Ammon's horn (tissue), 1 donor: Measurements from ENCODE around the gene KIF20B.
A peak's percentile ranks its signal among the peaks of the same experiment; 100 is the strongest.

Experiments
- DNase-seq: peaks from one replicate; pipeline ENCODE4 v3.0.0-alpha.2; 2016; ENCODE audit warnings: low spot score

The KIF20B gene

DNA sequence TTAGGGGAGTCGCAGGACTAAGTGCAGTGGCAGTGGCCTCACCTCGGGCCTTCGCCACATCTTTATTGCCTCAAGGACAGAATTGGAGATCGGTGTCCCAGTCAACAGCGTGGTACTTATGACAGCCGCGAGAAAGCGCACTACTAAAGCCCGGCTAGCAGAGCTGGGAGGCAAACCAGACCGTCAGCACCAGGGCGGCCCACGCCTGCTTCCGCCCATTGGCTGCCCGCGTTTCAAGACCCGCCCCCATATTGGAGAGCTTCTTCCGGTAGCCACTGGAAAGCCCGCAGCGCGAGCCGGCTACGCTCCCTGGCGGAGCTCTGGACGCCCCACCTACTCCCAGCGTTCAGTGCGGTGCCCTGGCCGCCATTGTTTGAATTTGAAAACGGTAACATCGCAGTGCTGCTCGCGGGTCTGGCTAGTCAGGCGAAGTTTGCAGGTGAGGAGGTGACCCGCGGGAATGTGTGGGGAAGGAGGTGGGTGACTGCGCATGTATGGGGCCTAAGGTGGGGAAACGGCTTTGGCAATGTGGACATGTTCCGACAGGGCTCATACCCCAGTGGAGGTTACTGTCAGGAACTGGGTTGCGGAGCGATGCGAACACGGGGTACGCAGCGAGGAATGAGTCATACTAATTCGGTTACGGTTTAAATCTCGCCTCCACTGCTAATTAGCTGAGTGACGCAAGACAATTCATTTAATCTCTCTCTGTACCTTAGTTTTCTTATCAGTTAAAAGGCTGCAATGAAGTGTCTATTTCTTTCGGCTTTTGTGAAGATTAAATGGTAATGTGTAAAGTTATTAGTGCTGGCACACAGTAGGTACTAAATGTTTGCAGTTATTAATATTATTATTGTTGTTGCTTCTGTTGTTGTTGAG lies at the start of gene KIF20B:
TSS of gene KIF20B (plus strand) at position 349 of the 879 bp plus-strand sequence. CDS start 3,705 bp downstream, outside the sequence.
- peak; percentile 98 for DNase-seq

GRCh38 chr10:89651916-89652573 lies 49.3 kb upstream of the KIF20B start:
- DNase-seq, result no peak

DNA sequence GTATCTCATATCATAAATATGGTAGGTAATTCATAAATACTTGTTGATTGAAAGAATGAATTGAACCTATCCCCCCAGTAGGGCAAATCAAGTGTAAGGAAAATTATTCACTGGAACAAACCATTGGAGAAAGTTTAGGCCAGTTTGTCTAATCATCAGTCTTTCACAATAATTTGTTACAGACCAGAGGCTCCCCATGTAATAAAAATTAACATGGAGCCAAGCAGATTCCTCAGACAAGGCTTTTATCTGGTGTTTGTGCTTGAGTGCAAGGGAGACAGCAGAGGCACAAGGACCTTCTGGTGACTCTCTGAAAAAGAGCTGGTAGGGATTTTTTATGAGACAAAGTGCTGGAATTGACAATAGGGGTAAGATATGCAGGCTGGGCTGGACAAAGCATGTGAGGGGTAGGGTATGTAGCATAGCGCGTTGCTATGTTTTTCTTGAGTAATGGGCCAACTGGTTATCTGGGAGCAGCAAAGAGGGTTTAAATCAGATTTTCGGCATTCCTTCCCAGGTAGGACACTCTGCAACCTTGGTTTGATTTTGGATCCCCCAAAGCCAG lies 48.5 kb upstream of the KIF20B start:
- DNase-seq, result no peak

GRCh38 chr10:89653410-89653869 lies 48.0 kb upstream of the KIF20B start:
- no peak for DNase-seq

DNA sequence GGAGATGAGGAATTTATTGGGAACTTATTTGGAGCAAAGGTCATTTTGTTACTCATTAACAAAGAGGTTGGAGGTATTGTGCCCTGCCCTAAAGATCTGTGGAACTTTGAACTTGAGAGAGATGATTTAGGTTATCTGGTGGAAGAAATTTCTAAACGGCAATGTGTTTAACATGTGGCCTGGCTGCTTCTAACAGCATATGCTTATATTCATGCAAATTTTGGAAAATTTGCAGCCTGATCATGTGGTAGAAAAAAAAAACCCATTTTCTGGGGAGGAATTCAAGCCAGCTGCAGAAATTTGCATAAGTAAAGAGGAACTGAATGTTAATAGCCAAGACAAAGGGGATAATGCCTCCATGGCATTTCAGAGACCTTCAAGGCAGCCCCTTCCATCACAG lies 45.7 kb upstream of the KIF20B start:
- no peak for DNase-seq

DNA sequence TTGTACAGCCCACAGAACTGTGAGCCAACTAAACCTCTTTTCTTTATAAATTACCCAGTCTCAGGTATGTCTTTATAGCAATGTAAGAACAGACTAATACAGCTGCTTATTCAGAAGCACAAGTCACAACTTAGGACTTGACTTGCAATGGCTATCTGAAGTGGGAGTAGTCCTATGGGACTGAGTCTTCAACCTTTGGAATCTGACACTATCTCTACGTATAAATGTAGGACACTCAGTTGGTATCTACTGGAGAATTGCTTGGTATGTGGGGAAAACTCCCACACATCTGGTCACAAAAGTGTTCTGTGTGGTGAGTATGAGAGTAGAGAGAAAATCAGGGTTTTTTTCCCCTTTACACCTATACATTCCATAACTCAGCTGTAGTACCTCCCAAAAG lies 44.1 kb upstream of the KIF20B start:
- no peak for DNase-seq

DNA sequence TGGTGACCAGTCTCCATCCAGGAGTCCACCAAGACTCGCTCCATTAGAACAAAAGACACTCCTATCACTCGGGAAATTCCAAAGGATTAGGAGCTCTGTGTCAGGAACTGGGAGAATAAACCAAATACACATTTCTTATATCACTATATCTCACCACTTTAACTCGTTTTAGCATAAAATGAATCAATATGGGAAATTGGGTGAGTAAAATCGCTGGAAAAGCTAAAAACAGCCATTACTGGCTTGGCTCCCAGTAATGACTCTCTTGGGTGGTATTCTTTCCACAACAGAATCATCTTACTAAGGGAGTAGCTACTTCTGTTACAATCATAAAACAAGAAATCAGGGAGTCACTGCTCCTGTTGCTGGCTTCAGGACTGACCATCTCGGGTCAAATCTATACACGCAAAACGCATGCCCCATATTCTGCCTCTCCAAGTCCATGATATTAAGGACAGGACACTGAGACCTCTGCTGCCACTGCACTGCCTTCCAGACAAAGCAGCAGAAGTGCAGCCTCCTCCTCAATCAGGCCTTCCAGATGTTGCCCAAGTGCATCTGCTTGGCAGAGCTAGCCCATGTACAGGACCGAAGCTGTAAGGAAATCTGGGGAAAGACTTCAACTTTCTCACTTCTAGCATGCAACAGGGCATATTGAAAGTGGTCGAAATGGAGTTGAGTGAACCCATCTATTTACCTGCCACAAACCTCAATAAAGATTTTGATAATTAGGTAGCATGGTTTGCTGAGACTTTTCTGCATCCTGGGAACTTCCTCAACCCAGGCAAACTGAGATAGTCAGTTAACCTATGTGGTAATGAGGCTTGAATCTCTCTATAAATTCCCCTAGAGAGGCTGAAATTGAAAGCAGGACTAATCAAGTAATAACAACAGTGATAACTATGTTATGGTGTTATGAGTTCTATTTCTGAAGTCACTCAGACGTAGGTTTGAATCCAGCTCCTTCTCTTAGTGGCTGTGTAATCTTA lies 42.0 kb upstream of the KIF20B start:
- DNase-seq, result no peak

DNA sequence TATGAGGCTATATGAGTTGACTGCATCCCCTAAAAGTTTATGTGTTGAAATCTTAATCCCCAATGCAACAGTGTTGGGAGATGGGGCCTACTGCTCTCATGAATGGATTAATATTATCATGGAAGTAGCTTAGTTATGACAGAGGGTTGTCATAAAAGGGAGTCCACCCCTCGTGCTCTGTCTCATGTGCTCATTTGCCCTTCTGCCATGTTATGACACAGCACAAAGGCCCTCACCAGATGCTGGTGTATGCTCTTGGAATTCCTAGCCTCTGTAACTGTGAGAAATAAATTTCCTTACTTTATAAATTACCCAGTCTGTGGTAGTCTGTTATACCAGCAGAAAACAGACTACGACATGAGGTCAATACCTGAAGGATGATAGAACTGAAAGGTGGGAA lies 38.8 kb upstream of the KIF20B start:
- no peak for DNase-seq

DNA sequence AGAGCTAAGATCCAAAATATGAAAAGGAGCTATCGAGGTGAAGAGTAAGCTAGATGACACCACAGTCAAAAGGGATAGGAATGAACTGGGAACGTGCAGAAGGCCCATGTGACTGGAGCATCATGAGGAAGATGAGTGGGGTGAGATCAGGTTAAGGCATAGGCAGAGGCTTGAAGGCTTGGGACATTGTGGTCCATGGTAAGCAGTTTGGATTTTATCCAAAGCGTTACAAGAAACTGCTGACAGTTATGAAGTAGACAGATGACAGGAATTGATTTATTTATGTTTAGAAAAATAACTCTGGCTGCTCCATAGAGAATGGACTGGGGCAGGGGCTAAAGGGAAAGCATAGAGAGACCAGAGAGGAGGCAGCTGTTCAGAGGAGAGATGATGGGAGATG lies 38.2 kb upstream of the KIF20B start:
- no peak for DNase-seq

DNA sequence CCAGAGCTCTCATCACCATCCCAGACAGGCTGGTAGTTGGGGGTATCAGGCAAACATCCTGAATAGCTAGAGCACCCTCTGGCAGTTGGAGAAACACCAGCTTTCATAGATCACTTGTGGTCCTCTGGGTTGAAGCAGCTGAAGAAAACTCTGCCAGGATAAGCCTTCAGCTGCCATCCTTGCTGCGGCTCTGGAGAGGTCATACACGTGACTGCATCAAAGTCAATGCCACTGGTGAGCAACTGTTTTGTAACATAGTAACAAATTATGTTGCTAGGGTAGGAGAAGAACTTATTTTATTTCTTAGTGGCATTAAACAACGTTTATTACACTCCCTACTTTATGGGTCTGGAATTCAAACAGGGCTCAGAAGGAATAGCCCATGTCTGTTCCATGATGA lies 37.2 kb upstream of the KIF20B start:
- DNase-seq, result no peak

- DNase-seq, result no peak
Measured at GRCh38 chr10:89665302-89665701, 36.1 kb upstream of the KIF20B start.

DNA sequence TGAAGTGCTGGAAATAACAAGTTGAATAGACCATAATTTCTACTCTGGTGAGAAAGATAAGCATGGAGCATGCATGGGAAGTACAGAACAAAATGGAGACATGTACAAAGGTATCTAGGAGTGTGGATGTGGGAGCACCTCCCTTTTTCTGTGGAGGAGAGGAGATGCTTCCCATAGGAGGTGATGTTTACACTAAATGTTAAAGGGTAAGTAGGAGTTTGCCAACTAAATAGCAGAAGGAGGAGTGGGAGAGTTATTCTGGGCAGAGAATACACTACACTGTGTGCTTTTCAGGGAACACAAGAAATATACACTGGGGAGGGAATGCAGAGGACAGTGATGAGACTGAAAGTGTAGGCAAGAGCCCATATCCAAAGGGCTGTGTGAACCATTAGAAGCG lies 35.3 kb upstream of the KIF20B start:
- peak; percentile 10 for DNase-seq

DNA sequence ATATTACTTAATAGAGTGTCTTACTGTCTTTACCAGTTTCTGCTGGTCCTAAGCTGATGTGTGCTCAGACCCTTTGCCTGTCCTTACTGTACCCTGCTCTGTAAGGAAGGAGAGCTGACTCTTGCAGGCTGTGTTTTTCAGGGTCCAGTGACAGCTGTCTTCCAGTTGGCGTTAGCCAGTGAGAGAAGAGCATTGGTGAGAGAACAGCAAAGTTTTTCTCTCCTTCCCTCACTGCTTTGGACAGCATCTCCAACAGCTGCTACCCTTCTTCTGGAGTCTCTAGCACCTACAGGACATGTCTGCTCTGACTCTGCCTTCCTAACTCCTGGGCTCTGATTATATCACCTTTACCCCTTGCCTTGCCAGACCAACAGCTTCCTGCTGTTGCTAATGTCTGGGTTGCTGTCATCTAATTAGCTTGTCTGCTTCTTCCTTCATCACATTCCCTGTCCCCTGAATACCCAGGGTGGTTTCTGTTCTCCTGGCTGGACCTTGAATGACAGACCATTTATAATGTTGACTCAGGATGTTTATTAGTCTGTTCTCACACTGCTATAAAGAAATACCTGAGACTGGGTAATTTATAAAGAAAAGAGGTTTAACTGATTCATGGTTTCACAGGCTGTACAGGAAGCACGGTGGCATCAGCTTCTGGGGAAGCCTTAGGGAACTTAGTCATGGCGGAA lies 32.9 kb upstream of the KIF20B start:
- no peak for DNase-seq

- DNase-seq, result no peak
Measured at GRCh38 chr10:89669985-89670384, 31.4 kb upstream of the KIF20B start.

GRCh38 chr10:89670926-89671325 lies 30.5 kb upstream of the KIF20B start:
- DNase-seq, result no peak

GRCh38 chr10:89677341-89677740 lies 24.0 kb upstream of the KIF20B start:
- no peak for DNase-seq

- DNase-seq, result no peak
Measured at GRCh38 chr10:89679986-89680385, 21.4 kb upstream of the KIF20B start.

- no peak for DNase-seq
Measured at GRCh38 chr10:89683883-89684282, 17.5 kb upstream of the KIF20B start.

DNA sequence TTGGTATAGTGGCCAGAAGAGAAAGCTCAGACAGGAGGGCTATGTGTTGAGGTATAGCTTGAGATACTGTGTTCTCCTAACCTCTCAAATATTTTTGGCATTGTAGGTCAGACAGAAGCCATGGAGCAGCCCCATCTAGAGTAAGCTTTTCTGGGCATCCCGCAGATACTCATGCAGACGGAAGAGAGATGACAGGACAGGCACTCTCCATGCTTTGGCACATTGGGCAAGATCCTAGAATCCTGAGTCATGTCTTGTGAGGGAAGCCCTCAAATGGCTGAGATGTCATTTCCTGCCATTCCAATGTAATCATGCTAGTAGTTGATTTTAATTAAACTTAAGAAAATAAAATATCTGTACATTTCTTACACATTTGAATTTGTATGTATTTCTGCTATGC lies 16.8 kb upstream of the KIF20B start:
- DNase-seq, result no peak

DNA sequence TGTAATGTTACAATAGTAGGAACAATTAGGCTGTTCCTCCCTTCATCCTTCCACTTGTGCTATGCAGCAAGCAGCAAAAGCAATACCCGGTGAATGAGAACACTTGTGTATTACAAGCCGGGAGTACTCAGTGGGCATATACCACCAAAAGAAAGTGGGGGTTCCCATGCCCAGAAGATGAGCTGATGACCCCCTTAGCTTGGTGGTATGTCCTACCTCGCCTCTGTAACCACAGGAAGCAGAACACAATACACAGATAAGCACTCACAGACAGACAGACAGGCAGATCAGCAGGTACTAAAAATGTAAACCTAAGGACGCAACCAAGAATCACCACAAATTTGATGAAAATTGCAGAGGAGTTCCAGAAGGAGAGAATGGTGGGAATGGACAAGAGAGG lies 15.5 kb upstream of the KIF20B start:
- DNase-seq, result no peak

- DNase-seq, result no peak
Measured at GRCh38 chr10:89690027-89690426, 11.4 kb upstream of the KIF20B start.
